Heart right ventricle (tissue), 16 donors: ENCODE data around the gene NEMP2. TPM values are rescaled to one million over a fixed set of nuclear protein-coding genes. Genes with fewer than 3 reads are reported as not detected.

ENCODE experiments used
- ATAC-seq, 8 donors: fragments of 200-7000 bp; cut with Tn5 transposase; one replicate each; pipeline ENCODE4 v1.9.1; 2020; ENCODE audit warnings: mild to moderate bottlenecking in 8 of 8, moderate library complexity in 8 of 8, moderate number of reproducible peaks in 1 of 8
- DNase-seq, 2 donors: peaks; one replicate each; pipeline ENCODE4 v3.0.0-alpha.2; 2020
- H3K27ac ChIP-seq, 10 donors: fragments of 200-600 bp; sonication (generic) in 2 of 10; one replicate each; pipeline versions ENCODE4 v1.5.0 to v1.8.0; 2020 to 2022; ENCODE audit warnings: mild to moderate bottlenecking in 3 of 10
- H3K27me3 ChIP-seq, 7 donors: fragments of 200-600 bp; one replicate each; pipeline ENCODE4 v1.8.0; 2021 to 2022; ENCODE audit warnings: mild to moderate bottlenecking in 2 of 7
- H3K36me3 ChIP-seq, 9 donors: fragments of 200-600 bp; sonication (generic) in 1 of 9; one replicate each; pipeline versions ENCODE4 v1.5.0 to v1.8.0; 2020 to 2022; ENCODE audit warnings: mild to moderate bottlenecking in 2 of 9
- H3K4me1 ChIP-seq, 9 donors: fragments of 200-600 bp; sonication (generic) in 1 of 9; one replicate each; pipeline versions ENCODE4 v1.5.0 to v1.8.0; 2020 to 2022; ENCODE audit warnings: mild to moderate bottlenecking in 4 of 9
- H3K4me3 ChIP-seq, 10 donors: fragments of 200-600 bp; sonication (generic) in 2 of 10; one replicate each; pipeline versions ENCODE4 v1.5.0 to v1.8.0; 2020 to 2022; ENCODE audit warnings: mild to moderate bottlenecking in 7 of 10, moderate library complexity in 2 of 10
- H3K9me3 ChIP-seq, 11 donors: fragments of 200-600 bp in 10 of 11; sonication (generic) in 2 of 11; one replicate each; pipeline versions ENCODE4 v1.5.0 to v1.8.0; 2013 to 2022; ENCODE audit warnings: mild to moderate bottlenecking in 2 of 11, control low read depth in 1 of 11, moderate library complexity in 1 of 11
- WGBS, 2 donors: extraction: QIAGEN DNeasy Blood & Tissue Kit; methylation state at CpG; one replicate each; pipeline ENCODE4 v1.1.7; 2013; ENCODE audit warnings: inconsistent platforms in 1 of 2; 5-methylcytosine and 5-hydroxymethylcytosine counted together
- intact Hi-C, 10 donors: fragments of 100-400 bp; cut with DNase I; formaldehyde crosslinking; loops; one replicate each; pipeline versions ENCODE4 v1.11.1 to v1.14.2; 2022
- polyA plus RNA-seq, 2 donors: library from polyadenylated mRNA; stranded (reverse); fragments of 200-250 nt; gene quantifications; one replicate each; pipeline ENCODE4 v1.2.3, GENCODE V29; 2013
- total RNA-seq, 10 donors: library from RNA; stranded (reverse); fragmentation: NEBNext Ultra II Directional in 3 of 10; extraction: Animal tissue kit (Norgen Biotek cat#: 25700) in 3 of 10; gene quantifications; one replicate each; pipeline versions ENCODE4 v1.2.1 to v1.2.4, GENCODE V29; 2021 to 2023
- TF ChIP-seq, protein P1 (sequence below), 9 donors: fragments of 200-600 bp; sonication (generic) in 2 of 9; IDR thresholded peaks; one replicate each; pipeline versions ENCODE4 v1.5.0 to v1.8.0; 2021 to 2022; ENCODE audit warnings: antibody characterized with exemption in 9 of 9, mild to moderate bottlenecking in 5 of 9, moderate library complexity in 1 of 9
- donor health status: Arrhythmogenic right ventricular cardiomyopathy.
- donor health status: ischemic (EF 13 %, LVEDD 7.1; RV severe dilation, severe dysfunction).
- donor health status: healthy with polysubstance abuse.
- donor health status: DM: no; HTN: yes; CAD: no.
- donor health status: DM: no; HTN: no; CAD: no.
- donor health status: ischemic (EF 25% LVEDD 6.9; RV normal size, moderate dysfunction).
- donor health status: ischemic (EF 25% LVEDD 5.7; RV mildly dilated, moderate dysfunction).
- donor health status: healthy.
- donor health status: DM: yes; HTN: yes; CAD: no.
- donor health status: Ischemic cardiomyopathy.
- donor health status: ischemic (EF 35%, LVEDD 5.7; RV mildly dilated, moderate dysfunction).
- donor health status: nonischemic (EF 11% LVEDD 7.7; RV severe dilation, severe dysfunction).
- donor health status: DM: yes; HTN: yes; CAD: no.
- donor health status: PGD.
- donor health status: ischemic (EF 29% LVEDD 5.4; RV normal size, mild dysfunction).
- donor health status: nonischemic (EF 23%, LVEDD 6.1; RV moderate dilation, normal function).

NEMP2 gene
- total and polyA plus RNA-seq, 12 donors, result 0.51 to 4.7 (median 2.6) TPM

- DNase-seq (no peak), ATAC-seq (no peak)
- 94 to 98% methylated on average over 6 of the region's 6 CpGs for WGBS, 2 donors
- Histone ChIP-seq H3K27ac (no peak overlapping the region), H3K4me1 (peaks cover 0 to 27% (median 7%) of the 10 kb centered on the region in 9 donors), H3K4me3 (no peak overlapping the region), H3K9me3 (peaks cover 0 to 10% (median 0%) of the 10 kb centered on the region in 11 donors), H3K27me3 (no peaks in the 10 kb centered on the region), H3K36me3 (peaks cover 0 to 49% (median 11%) of the 10 kb centered on the region in 9 donors)
- TF ChIP-seq, protein P1, sequence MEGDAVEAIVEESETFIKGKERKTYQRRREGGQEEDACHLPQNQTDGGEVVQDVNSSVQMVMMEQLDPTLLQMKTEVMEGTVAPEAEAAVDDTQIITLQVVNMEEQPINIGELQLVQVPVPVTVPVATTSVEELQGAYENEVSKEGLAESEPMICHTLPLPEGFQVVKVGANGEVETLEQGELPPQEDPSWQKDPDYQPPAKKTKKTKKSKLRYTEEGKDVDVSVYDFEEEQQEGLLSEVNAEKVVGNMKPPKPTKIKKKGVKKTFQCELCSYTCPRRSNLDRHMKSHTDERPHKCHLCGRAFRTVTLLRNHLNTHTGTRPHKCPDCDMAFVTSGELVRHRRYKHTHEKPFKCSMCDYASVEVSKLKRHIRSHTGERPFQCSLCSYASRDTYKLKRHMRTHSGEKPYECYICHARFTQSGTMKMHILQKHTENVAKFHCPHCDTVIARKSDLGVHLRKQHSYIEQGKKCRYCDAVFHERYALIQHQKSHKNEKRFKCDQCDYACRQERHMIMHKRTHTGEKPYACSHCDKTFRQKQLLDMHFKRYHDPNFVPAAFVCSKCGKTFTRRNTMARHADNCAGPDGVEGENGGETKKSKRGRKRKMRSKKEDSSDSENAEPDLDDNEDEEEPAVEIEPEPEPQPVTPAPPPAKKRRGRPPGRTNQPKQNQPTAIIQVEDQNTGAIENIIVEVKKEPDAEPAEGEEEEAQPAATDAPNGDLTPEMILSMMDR (IDR thresholded peaks at IDR 0.05), result no peak
- intact Hi-C loops, result loop anchor here in 1 of 10 donors (5.0 kb wide), 1 partner anchor 81 kb away; the partner anchor contains the start of gene MFSD6
Measured at GRCh38 chr2:190488516-190489233, 45.8 kb downstream of the NEMP2 start.

DNA sequence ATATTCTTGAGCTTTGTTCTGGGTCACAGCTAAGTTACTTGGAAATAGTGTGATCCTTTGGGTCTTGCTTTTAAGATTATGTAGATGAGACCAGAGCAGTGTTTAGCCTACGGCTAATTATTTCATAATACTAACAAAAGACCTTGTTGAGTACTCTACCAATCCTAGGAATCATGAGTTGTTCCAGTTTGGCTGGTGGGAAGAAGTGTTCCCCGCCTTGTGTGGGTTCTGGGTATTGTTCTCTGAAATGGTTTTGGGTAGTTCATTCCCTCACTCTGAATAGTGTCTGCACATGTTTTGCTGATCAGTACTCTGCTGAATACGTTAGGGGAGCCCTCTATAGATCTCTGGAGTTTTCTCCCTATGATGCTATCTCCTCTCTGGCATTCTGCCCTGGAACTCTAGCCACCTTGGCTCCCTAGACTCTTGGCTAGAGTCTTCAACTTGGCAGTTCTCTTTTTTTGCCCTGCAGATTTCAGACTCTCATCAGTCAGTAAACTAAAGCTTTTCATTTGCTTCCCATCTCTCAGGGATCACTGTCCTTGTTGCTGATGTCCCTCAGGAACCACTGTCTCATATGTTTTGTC, 48.4 kb downstream of the NEMP2 start:
- peaks cover 0 to 40% (median 7%) of the 10 kb centered on the region in 9 donors for H3K4me1 ChIP-seq
- ATAC-seq (peak in 5 of 8 donors; percentile 42 to 52 (median 50)), DNase-seq (no peak)
- TF ChIP-seq, protein P1 (IDR thresholded peaks at IDR 0.05), result no peak
- no peak overlapping the region for H3K4me3 ChIP-seq
- intact Hi-C loops, result loop anchor here in 1 of 10 donors (5.0 kb wide), 1 partner anchor 79 kb away; the partner anchor contains the start of gene MFSD6
- H3K27me3 ChIP-seq, result no peaks in the 10 kb centered on the region
- H3K9me3 ChIP-seq, result no peaks in the 10 kb centered on the region
- 49% methylated on average over 3 of the region's 3 CpGs for WGBS, 2 donors
- H3K27ac ChIP-seq, result peak overlapping the region in 4 of 10 donors; percentile 8 to 38 (median 10)
- peaks cover 0 to 31% (median 1%) of the 10 kb centered on the region in 9 donors for H3K36me3 ChIP-seq

- no peak for DNase-seq
- peak overlapping the region in 1 of 10 donors; percentile 7 for H3K27ac ChIP-seq
- H3K9me3 ChIP-seq, result no peaks in the 10 kb centered on the region
- no peak overlapping the region for H3K4me3 ChIP-seq
- H3K27me3 ChIP-seq, result no peaks in the 10 kb centered on the region
- no peaks in the 10 kb centered on the region for H3K36me3 ChIP-seq
- ATAC-seq, result no peak
- intact Hi-C loops, result no loop called here
- H3K4me1 ChIP-seq, result peaks cover 0 to 54% (median 13%) of the 10 kb centered on the region in 9 donors
- TF ChIP-seq, protein P1 (IDR thresholded peaks at IDR 0.05), result no peak
Measured at GRCh38 chr2:190482451-190482850, 52.1 kb downstream of the NEMP2 start.

DNA sequence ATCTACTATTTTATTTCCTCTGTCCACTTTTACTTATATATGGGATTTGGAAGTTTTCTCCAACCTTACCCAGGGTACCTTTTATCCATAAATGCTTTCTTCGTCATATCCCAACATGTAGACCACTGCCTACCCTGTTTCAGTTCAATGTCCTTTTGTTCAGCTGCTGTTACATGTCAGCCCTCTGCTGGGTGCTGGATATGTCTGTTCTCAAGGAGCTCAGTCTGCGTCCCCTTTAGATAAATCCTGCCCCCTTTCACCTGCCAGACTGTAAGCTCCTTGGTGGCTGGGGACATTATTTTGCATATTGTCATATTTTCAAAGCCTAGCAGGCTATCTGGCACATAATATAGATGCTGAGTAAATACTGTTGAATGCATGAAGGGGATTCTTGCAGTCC, 53.2 kb downstream of the NEMP2 start:
- no peaks in the 10 kb centered on the region for H3K27me3 ChIP-seq
- ATAC-seq (no peak), DNase-seq (no peak)
- no peaks in the 10 kb centered on the region for H3K9me3 ChIP-seq
- TF ChIP-seq, protein P1 (IDR thresholded peaks at IDR 0.05), result peak in 1 of 9 donors; percentile 20
- intact Hi-C loops, result no loop called here
- H3K4me3 ChIP-seq, result no peak overlapping the region
- H3K36me3 ChIP-seq, result no peaks in the 10 kb centered on the region
- WGBS, 2 donors, result 39 to 77% methylated on average over 2 of the region's 2 CpGs
- peaks cover 0 to 46% (median 12%) of the 10 kb centered on the region in 9 donors for H3K4me1 ChIP-seq
- peak overlapping the region in 1 of 10 donors; percentile 7 for H3K27ac ChIP-seq
